ENCODE results near the gene TELO2.

GRCh38 chr16:1466968-1467521 lies 26.1 kb upstream of the TELO2 start:
- TF ChIP-seq CTCF (IDR thresholded peaks at IDR 0.05) (no peak), ZFX (IDR thresholded peaks at IDR 0.05; ENCODE audit: borderline replicate concordance) (no peak)
